NCI-H748 treated with DMSO at 0.1 percent for 48 hours (cell line): Measurements from ENCODE around the gene PADI2.

Source experiments
- DNase-seq: peaks from one replicate; lab custom pipeline; 2025; lab: John Stamatoyannopoulos, UW

Gene PADI2

GRCh38 chr1:17112496-17113236 is 6.6 kb downstream of the PADI2 start:
- DNase-seq, result no peak

GRCh38 chr1:17112076-17112475 is 7.2 kb downstream of the PADI2 start:
- DNase-seq, result no peak

GRCh38 chr1:17110555-17110926 is 8.7 kb downstream of the PADI2 start:
- DNase-seq, result no peak

- DNase-seq, result no peak
Measured at GRCh38 chr1:17109892-17110554, 9.2 kb downstream of the PADI2 start.

GRCh38 chr1:17108786-17109185 is 10.5 kb downstream of the PADI2 start:
- no peak for DNase-seq

- DNase-seq, result no peak
Measured at GRCh38 chr1:17108360-17108759, 10.9 kb downstream of the PADI2 start.

GRCh38 chr1:17104782-17105181 is 14.5 kb downstream of the PADI2 start:
- DNase-seq, result no peak

- DNase-seq, result no peak
Measured at GRCh38 chr1:17102232-17102631, 17.0 kb downstream of the PADI2 start.

GRCh38 chr1:17101261-17101660 is 18.0 kb downstream of the PADI2 start:
- no peak for DNase-seq

GRCh38 chr1:17099616-17100340 is 19.5 kb downstream of the PADI2 start:
- no peak for DNase-seq

- DNase-seq, result no peak
Measured at GRCh38 chr1:17098446-17099317, 20.6 kb downstream of the PADI2 start.

- DNase-seq, result no peak
Measured at GRCh38 chr1:17097787-17098186, 21.5 kb downstream of the PADI2 start.

GRCh38 chr1:17097147-17097546 is 22.1 kb downstream of the PADI2 start:
- DNase-seq, result no peak

- DNase-seq, result no peak
Measured at GRCh38 chr1:17096584-17096983, 22.7 kb downstream of the PADI2 start.

- no peak for DNase-seq
Measured at GRCh38 chr1:17095141-17095540, 24.1 kb downstream of the PADI2 start.

- no peak for DNase-seq
Measured at GRCh38 chr1:17094664-17095063, 24.6 kb downstream of the PADI2 start.

- no peak for DNase-seq
Measured at GRCh38 chr1:17093822-17094393, 25.3 kb downstream of the PADI2 start.

GRCh38 chr1:17091252-17091651 is 28.0 kb downstream of the PADI2 start:
- no peak for DNase-seq

GRCh38 chr1:17089506-17089905 is 29.7 kb downstream of the PADI2 start:
- DNase-seq, result no peak

- no peak for DNase-seq
Measured at GRCh38 chr1:17086751-17087150, 32.5 kb downstream of the PADI2 start.

- no peak for DNase-seq
Measured at GRCh38 chr1:17084787-17085186, 34.5 kb downstream of the PADI2 start.

- DNase-seq, result no peak
Measured at GRCh38 chr1:17082761-17083160, 36.5 kb downstream of the PADI2 start.
